Left lobe of liver (tissue), 2 donors: ENCODE measurements around the gene P2RX6. TPM values are rescaled to one million over a fixed set of nuclear protein-coding genes. Genes with fewer than 3 reads are reported as not detected.
"Not testable (repeated sequence)": the region's sequence is repeated elsewhere in the genome, so short reads cannot be mapped to it uniquely, and the experiment has no call there.

Experiments used
- ATAC-seq: fragments of 200-7000 bp; cut with Tn5 transposase; one replicate; pipeline ENCODE4 v1.9.1; 2020; ENCODE audit warnings: mild to moderate bottlenecking, moderate library complexity
- DNase-seq: peaks from one replicate; pipeline ENCODE4 v3.0.0-alpha.2; 2020; ENCODE audit warnings: low spot score
- total RNA-seq: library from RNA; stranded (reverse); gene quantifications from one replicate; pipeline ENCODE4 v1.2.1, GENCODE V29; 2021
- donor health status: DM: no; HTN: no; CAD: no; lungs with moderate emphysema.
- donor health status: DM: no; HTN: yes; CAD: no.

P2RX6 gene
- total RNA-seq, 1 donor from 2014 or later = 0.28 TPM

DNA sequence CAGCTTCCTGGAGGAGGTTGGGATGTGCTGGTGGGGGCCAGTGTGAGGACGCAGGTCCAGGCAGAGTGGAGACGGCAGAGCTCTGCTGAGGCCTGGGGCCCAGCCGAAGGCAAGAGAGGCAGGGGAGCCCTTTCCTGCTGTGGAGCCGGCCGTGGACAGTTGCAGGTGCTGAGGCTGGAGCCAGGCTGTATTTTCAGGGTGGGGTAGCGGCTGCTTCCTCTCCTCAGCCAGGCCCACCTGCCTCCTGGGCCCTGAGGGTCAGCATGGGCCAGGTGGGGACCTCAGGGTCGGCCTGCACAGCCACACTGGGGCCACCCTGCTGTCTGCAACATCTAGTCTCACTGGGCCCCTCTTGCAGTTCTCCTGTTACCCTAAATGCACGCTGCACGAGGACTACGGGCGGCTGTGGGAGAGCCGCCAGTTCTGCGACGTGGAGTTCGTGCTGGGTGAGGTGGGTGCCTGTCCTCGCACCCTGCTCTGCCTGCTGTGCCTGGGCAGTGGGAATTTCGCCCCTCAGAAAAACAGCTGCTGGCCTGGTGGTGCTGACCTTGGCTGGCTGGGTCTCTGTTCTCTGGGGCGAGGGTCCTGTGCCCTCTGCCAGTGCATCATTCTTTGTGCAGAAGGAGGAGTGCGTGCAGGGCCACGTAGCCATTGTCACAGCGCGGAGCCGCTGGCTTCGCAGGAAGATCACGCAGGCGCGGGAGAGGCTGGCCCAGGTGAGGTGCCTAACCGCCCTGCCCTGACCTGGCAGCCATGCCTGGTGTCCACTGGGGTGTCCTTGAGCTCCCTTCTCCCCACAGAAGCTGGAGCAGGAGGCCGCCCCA is 21.4 kb upstream of the P2RX6 start:
- DNase-seq (no peak), ATAC-seq (no peak)

DNA sequence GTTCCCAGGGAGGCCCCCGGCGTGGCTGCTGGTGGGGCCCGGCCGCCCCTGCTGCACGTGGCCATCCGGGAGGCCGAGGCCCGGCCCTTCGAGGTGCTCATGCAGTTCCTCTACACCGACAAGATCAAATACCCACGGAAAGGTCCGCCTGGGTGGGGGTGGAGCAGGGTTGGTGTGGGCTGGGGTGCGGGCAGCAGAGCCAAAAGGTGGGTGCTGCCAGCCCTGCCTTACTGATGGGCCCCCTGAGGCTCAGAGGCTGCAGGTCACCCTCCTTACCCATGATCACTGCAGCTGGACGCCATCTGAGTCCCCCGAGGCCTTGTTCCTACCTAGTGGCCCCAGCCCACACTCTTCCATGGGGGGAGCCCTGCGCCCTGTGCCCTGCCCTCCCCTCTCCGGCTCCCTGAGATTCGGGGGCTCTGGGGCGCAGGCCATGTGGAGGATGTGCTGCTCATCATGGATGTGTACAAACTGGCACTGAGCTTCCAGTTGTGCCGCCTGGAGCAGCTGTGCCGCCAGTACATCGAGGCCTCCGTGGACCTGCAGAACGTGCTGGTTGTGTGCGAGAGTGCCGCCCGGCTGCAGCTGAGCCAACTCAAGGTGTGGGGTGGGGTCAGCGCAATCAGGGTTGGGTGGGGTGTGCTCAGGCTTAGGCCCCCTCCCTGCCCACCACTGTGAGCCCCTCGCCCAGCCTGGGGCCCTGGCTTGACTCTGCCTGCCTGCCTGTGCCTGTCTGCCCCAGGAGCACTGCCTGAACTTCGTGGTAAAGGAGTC is 20.6 kb upstream of the P2RX6 start:
- DNase-seq (no peak), ATAC-seq (no peak)

DNA sequence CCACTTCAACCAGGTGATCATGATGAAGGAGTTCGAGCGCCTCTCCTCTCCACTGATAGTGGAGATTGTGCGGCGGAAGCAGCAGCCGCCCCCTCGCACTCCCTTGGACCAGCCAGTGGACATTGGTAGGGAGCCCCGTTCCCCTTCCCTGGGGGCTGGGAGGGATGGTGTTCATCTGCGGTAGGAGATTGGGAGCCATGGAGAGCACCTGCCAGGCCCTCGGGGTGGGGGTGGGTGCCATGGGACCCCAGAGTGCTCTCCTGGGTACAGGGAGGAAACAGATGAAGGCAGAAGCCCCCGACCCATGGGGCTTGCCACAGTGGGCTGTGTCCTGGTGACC is 20.1 kb upstream of the P2RX6 start:
- DNase-seq = no peak
- ATAC-seq = no peak

DNA sequence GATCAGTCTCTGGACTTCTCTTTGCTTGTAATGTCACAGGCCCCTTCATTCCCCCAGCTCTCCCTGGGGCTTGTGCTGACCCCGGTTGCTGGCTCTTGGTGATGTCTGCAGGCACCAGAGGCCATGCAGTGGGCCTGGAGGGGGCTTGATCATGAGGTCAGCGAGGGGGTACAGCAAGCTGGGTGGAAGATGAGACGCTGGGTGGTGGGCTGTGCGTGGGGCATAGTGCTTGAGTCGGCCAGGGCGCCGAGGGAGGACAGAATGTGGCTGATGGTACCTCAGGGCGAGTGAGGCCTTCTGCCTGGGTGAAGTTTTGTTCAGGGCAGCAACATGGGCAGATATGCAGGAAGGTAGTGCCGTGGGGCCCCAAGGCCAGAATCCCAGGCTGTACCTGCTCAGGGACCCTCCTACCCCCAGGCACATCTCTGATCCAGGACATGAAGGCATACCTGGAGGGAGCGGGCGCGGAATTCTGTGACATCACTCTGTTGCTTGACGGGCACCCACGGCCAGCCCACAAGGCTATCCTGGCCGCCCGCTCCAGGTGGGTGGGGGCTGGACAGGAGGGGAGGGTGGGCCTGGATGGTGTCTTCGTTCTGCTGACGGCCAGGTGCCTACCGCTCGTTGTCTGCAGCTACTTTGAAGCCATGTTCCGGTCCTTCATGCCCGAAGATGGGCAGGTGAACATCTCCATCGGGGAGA is 19.5 kb upstream of the P2RX6 start:
- DNase-seq = no peak
- no peak for ATAC-seq

DNA sequence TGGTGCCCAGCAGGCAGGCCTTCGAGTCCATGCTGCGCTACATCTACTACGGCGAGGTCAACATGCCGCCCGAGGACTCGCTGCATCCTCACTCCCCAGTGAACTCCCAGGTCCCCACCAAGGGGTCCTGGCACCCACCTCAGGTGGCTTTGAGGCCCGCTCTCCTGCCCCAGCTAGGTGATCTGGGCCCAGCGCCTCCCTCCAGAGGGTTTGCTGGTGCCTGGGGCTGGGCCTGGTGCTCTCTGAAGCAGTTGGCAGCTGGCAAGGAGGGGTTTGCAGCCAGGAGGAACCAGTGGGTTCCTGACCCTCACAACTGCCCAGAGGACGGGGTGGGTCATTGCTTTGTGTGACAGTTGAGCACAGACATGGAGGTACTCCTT is 18.9 kb upstream of the P2RX6 start:
- no peak for DNase-seq
- ATAC-seq = no peak

DNA sequence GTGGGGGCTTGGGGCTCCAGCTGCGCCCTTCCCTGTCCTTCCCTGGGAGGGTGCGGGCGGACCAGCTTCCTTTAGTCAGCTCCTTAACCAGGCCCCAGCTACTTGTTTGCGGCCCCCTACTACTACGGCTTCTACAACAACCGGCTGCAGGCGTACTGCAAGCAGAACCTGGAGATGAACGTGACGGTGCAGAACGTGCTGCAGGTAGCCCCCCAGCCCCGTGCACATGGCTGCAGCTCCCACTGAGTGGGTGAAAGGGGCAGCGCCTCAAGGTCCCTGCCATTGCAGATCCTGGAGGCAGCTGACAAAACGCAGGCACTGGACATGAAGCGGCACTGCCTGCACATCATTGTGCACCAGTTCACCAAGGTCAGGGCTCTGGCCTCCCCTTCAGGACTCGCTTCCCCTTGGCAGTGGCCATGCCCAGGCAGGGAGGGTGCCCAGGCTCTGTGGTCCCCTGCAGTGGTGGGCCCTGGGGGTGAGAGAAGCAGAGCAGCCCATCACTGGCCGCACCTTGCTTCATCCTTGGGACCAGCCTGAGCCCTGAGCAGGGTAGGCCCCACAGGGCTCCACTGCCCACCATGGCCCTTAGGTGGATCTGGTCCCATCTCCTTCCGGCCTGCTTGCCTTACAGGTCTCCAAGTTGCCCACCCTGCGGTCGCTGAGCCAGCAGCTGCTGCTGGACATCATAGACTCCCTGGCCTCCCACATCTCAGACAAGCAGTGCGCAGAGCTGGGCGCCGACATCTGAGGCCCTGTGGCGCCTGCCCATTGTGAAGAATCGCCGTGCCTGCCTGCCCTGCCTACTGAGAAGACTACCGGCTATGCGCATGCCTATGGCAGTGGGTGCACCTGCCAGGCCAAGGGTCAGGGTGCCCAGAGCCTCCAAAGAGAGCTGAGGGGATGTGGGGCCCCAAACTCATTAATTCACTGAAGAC is 18.1 kb upstream of the P2RX6 start:
- ATAC-seq (no peak), DNase-seq (no peak)

DNA sequence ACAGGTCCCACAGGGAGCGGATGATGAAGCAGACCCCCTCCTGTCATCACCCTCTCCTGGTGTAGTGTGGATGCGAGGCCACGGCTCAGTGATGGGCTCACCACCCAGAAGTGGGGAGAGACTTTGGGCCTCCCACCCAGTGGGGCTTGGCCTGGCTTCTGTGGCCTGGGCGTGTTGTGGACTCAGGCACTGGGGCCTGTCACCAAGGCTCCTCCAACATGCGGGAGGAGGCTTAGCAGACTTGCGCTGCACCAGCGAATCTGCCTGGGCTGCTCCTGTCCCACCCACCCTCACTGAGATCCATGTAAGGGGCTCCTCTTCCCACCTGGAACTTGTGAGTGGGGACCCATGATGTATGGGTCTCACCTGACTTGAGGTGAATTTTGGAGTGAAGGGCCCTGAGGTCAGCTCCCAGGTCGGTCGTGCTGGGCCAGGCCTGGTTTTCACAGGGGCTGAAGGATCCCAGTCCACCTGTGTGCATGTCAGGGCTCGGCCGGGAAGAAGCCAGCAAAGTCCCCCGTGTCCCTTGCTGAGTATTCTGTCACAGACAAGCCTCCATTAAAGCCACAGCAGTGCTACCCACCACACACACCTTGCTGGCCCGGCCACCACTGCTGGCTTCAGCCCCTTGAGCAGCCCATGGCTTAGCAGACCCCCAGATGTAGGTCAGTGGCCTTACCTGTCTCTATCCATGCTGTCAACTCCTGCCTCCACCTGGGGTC is 17.3 kb upstream of the P2RX6 start:
- DNase-seq (no peak), ATAC-seq (no peak)

DNA sequence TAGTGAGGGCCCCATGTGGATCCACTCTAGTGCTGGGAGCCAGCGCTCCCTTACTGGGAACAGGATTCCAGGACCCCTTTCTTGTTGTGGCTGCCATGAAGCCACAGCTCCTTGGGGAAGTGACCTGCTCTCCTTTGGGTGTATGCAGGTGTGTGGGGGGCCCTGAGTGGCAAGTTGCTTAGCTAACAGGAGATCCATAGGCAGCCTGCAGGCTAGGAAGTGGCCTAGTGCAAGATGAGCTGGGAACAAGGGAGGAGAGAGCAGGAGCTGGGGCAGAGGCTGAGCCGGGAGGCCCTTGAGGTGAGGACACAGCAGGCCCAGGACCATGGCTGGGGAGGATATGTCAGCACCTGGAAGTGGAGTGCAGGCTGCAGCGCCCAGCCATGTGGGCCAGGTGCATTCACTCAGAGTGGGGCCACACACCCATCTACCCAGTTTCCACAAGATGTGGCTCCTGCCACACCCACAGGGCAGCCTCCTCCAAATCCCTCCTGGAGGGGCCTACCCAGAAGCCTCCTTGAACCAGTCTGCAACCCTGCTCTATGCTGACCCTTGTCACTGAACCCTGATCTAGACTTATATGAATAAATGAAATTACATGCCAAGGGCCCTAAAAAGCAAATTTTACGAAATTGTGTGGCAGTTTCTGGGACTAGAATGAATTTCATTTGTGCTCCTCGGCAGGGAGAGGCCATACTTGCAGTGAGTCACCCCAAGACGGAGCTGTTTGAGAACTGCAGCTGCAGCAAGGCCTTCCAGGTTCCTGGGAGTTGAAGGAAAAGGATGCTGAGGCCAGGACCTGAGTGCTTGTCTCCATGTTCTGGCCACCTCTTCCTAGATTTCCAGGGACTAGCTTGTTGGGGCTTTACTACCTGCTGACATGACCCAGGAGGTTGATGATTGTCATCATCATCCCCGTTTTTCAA is 16.3 kb upstream of the P2RX6 start:
- ATAC-seq (no peak), DNase-seq (no peak)

DNA sequence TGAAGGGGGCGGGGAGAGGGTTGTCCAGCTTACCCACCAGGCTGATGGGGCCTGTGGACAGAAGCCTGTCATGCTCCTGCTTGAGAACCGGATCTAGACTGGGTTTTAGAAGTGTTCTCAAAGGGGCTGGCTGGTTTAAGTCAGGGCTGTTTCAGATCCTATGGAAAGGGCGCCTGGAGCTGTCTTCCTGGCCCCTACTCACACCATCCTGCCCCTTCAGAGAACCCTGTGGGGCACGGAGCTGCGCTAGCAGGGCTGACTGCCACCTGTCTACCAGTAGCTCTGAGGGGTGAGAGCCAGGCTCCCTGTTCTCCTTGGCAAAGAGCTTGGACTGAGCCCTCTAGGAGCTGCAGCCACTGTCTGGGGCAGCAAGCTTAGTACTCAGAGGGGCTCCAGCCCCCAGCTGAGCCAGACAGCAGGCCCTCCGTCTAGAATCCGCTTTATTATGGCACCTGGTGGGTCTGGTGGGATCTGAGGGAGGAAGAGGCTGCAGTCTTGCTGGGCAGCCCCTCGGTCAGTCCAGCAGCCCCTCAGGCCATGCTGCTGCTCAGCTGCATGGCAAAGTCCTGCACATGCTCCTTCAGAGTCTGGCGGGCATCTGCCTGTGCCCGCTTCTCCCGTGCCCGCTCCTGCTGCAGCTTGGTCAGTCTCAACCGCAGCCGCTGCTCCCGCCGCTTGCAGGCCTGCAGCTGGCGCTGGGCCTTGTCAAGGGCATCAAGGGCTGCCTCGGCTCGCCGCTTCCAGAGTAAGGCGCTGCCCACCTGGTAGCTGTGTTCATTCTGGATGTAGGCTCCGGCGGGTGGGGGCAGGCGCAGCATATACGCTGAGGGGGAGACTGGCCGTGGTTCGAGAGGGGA is 15.4 kb upstream of the P2RX6 start:
- ATAC-seq (no peak), DNase-seq (no peak)

DNA sequence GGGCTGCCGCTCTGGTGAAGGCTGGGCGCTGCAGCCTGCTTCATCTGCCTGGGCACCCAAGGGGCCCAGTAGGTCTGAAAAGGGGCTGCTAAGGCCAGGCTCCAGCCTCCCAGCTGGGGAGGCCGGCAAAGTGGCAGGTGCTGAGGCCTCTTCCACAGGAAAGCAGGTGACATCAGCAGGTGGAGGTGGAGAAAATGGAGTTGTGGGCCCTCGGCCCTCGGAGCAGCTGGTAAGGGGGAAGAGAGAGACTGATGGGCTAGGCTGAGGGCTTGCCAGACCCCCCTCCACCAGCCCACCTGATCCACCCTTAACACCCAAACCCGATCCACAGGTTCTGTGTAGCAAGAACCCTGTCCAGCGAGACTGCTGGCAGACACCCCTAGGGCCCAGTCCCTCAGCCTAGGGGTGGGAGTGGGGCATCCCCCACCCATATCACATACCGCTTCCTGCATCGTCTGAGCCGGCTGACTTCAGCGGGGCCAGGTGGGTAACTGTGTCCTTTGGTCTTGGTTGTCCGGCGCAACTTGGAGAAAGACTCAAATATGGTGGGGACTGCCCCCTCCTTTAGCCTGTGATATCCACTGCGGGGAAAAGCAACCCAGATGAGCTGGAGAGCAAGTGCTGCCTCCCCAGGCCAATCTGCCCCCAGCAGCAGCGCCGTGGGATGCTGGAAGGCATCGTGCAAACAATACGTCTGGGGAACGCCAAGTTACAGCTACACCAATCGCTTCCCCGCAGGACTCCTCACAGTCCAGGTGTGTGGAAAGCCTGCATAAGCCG is 14.6 kb upstream of the P2RX6 start:
- no peak for ATAC-seq

DNA sequence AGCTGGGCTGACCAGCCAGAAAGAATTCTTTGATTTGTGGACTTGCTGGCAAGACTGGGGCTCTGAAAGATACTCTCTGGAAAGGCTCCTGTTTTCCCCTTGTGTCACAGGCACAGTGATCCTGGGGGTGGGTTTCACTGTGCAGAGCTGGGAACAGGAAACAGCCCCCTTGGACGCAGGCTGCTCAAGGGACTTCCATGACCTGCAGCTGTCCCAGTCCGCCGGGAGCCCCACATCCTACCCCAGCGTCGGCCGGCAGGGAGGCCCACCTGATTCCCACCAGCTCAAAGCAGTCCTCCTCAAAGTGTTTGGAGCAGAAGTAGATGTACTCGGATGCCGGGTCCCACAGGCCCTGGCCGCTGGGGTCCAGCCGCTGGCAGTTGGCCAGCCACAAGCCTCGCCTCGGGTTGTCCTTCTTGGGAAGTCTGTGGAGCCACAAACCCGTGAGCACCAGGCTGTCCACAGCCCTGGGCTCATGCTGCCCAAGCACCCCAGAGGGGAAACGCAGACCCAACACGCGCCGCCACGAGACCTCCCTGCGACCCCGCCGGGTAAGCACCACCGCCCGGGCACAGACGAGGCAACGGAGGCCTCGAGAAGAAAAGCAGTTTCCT is 13.9 kb upstream of the P2RX6 start:
- no peak for ATAC-seq
- no peak for DNase-seq

More for the DNA sequence above, 14.6 kb upstream of the P2RX6 start:
- DNase-seq = no peak

DNA sequence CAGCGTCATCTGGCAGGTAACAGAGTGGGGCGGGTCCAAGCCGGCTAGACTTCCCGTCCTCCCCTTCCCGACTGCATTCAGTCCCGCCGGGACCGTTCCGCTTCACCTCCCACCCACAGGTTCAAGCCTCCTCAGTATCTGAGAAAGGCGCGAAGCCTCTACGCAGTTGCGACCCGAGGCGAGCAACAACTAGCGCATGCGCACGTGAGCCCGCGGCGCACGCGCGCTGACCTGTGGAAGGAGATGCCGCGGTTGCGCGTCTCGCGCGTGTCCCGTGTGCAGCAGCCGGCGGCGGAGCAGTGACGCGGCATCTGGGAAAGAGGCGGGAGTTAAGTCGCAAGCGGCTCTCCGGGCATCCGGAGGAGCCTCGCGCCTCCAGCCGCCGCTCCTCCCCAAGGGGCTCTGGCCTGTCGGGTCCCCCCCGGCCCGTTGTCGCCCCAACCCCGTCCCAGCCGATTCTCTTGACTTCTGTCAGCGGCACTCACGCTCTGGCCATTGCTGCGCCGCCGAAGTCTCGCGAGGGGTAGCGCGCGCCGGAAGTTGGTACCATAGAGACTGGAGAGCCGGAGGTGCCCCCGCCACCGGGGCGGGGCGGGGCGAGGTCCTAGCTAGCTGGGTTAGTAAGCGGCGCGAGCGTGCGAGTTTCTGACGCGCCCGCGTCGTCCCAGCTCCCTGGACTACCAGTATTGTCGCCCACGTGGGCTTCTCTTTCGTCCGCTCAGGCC is 13.2 kb upstream of the P2RX6 start, which contains the start of gene THAP7:
THAP7 (minus strand) TSS at position 518 of the 725 bp plus-strand sequence; CDS start at position 311, 207 bp downstream.
- DNase-seq (peak; percentile 97), ATAC-seq (peak; percentile 91)

DNA sequence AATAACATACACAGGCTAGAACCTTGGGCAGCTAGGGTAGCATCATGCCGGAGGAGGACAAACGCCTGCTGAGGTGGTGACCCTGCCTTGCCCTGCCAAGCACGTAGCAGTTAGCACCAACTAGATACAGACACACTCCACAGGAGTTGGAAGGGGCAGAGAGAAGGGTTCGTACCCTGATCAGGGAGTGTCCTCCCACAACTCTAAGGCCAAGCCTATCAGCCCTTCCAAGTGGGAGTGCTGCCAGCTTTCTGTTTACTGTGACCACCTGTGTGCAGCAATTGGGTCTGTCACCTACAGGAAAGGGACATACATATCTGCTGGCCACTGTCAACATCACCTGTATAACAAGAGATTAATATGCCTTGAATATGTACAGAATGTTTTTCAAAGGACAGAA is 11.2 kb upstream of the P2RX6 start:
- no peak for ATAC-seq
- no peak for DNase-seq

DNA sequence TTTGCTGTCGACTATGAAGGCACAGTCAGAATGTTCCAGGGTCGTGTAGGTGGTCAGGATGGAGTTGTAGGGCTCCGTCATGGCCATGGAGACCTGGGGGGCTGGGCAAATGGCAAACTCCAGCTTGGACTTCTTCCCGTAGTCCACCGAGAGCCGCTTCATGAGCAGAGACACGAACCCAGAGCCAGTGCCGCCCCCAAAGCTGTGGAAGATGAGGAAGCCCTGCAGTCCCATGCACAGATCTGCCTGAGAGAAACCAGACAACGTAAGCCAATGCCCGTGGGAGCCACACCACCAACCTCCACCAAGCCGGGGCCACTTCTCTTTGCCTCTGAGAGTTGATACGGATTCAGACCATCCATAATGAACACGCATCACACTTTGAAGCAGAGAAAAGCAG is 5.8 kb upstream of the P2RX6 start:
- not testable (repeated sequence) for DNase-seq, ATAC-seq

DNA sequence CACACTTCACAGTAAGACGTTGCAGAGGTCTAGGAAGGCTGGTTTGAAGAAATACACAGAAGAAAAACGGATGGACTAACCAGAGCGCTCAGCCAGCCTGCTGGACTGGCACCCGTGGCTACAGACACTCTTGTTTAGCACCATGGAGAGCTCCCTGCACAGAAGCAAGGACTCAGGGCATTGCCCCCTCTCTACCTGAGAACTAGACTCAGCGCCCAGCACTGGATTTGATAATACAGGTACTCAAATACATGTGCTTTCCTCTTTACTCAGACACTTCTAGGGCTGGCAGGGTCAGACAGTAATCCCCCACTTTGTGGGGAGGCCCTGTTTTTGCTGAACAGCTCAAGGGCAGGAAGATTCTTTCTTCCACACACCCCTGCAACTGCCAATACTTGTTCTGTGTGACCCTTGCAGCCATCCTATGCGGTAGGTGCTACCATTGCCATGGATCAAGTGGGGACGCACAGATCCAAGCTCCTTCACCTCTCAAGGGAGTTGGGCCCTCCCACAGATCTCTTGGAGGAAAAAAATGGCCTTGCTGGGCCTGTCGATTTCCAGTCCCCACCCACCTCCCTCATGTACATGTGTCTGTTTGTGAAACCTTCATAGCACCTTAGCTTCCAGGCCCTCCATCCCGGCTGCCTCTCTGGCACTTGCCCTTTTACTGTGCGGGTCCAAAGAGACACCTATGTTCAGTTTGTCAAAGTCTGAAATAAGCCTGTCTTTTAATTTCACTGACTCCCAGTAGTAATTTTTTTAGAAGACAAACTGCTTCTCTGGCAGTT is 5.1 kb upstream of the P2RX6 start:
- DNase-seq (no peak), ATAC-seq (peak; percentile 74)
